ENCODE data around the gene CFAP65. TPM values are rescaled to one million over a fixed set of nuclear protein-coding genes. Genes with fewer than 3 reads are reported as not detected.
A peak's percentile ranks its signal among the peaks of the same experiment; 100 is the strongest.

Gene CFAP65
- total RNA-seq, 6 experiments from 2014 or later, result not detected

DNA sequence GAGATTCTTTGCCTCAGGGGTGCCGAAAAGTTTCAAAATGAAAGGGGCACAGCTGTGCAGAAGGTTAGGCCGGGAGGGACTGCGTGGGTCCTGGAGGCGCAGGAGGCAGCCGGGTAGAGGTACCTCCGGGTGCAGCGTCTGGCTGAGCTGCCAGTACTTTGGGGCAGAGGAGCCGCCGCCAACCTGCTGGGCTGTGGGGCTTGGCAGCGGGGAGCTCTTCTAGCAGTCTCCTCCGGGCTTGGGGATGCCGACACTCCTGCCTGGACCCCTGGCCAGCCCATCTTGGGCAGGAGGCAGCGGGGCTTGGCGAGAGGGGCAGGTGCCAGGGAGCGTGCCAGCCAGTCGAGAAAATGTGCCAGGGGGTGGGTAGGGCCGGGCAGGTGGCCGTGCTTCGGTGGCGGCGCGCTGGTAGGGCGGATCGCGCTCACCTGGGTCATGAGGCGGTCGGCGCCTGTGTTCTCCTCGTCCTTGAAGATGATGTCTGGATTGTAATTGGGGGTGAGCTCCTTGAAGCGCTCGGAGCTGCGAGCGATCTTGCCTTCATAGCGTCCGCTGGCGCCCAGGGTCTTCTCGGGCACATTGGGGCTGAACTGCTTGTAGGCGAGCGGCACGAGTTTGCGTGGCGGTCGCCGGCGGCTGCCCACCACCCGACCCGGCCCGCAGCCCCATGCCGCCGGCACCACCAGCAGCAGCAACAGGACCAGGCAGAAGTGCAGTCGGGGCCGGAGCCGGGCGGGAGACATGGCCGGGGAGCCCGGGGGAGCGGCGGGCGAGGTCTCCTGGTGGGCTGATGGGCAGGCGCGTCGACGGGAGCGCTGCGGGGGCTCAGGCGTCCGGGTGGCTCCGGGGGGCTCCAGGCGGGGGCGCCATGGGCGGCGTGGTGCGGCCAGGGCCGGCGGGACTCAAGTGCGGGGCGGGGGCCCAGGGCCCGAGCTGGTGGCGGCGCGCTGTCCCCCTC, 18.7 kb upstream of the CFAP65 start:
- Histone ChIP-seq H3K4me3 (peak overlapping the region; percentile 37 to 46 (median 43)), H3K9me3 (no peaks in the 10 kb centered on the region), H3K36me3 (no peaks in the 10 kb centered on the region), H3K4me1 (peaks cover 0 to 31% (median 9%) of the 10 kb centered on the region in 4 donors), H3K27ac (peak overlapping the region in 1 of 3 donors; percentile 44), H3K27me3 (no peaks in the 10 kb centered on the region)
- TF ChIP-seq POLR2A (IDR thresholded peaks at IDR 0.05), result no peak
- TF ChIP-seq, protein P1, sequence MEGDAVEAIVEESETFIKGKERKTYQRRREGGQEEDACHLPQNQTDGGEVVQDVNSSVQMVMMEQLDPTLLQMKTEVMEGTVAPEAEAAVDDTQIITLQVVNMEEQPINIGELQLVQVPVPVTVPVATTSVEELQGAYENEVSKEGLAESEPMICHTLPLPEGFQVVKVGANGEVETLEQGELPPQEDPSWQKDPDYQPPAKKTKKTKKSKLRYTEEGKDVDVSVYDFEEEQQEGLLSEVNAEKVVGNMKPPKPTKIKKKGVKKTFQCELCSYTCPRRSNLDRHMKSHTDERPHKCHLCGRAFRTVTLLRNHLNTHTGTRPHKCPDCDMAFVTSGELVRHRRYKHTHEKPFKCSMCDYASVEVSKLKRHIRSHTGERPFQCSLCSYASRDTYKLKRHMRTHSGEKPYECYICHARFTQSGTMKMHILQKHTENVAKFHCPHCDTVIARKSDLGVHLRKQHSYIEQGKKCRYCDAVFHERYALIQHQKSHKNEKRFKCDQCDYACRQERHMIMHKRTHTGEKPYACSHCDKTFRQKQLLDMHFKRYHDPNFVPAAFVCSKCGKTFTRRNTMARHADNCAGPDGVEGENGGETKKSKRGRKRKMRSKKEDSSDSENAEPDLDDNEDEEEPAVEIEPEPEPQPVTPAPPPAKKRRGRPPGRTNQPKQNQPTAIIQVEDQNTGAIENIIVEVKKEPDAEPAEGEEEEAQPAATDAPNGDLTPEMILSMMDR (IDR thresholded peaks at IDR 0.05), result no peak
- WGBS (ENCODE audit: insufficient coverage, low coverage, low lambda C conversion rate, missing lambda C conversion rate), result 0% methylated on average over 3 of the region's 81 CpGs
- intact Hi-C loops (cut with DNase I), result loop anchor here (2.0 to 10.0 kb wide), 3 partner anchors 61 to 97 kb away; no protein-coding TSS in a partner anchor
- ATAC-seq (peak; percentile 6 to 29 (median 8)), DNase-seq (peak; percentile 39 to 62 (median 59))

DNA sequence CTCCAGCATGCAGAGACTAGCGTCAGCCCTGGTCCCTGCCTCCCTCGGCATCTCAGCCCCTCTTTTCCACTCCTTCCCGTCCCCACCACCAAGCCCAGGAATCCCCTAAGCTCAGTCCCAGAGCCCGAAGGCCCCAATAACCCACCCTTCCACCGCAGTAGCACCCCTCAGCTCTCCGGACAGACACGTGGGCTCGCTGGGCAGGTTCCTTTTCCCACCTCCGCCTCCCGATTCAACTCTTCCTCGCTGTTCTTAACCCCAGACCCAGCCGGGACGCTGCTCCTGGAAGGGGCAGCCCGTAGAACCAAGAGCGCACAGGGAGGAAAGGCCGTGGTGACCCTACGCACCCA, 18.0 kb upstream of the CFAP65 start:
- no peak for DNase-seq
- H3K27ac ChIP-seq, result peak overlapping the region in 2 of 3 donors; percentile 8 to 44

DNA sequence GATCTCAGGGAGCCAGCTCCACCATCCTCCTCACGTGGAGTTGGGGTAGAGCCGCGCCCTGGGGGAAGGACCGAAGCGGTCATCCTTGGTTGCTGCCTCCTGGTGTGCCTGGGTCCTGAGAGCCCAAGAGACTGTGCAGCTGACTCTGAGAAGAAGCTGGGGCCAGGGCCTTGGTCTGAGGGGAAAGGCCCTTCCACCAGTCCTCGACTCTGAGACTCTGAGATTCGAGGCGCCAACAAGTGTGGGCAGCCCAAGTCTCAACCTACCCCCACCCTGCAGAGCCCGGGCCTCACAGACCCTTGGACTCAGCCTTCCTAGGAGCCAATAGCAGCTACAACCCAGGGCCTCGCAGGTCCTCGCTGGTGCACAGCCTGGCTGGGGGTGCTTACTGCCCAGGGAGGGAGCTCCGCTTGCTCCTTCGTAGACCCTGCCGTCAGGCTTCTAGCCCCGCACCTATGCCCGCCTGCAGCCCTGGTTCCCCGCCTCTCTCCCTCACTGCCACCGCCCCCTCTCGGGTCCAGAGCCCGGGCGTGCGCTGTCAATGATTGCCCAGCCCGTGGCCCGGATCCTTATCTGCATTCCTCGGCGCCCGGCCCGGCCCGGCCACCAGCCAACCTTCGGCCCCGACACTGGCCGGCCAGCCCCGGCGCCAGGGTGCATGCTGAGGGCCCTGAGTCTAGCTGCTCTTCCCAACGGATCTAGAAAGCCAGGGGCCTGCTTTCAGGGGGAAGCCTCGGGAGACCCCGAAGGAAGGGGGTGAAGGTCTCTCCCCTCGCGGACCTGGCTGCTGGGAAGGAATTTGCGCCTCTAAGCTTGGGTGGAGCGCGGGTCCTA, 17.4 kb upstream of the CFAP65 start:
- ATAC-seq, result peak; percentile 85 to 88 (median 87)
- intact Hi-C loops (cut with DNase I), result loop anchor here (2.0 to 10.0 kb wide), 3 partner anchors 62 to 99 kb away; no protein-coding TSS in a partner anchor
- 4% methylated on average over 20 of the region's 42 CpGs for WGBS (ENCODE audit: insufficient coverage, low coverage, low lambda C conversion rate, missing lambda C conversion rate)
- Histone ChIP-seq H3K36me3 (no peaks in the 10 kb centered on the region), H3K4me1 (peaks cover 0 to 31% (median 9%) of the 10 kb centered on the region in 4 donors), H3K4me3 (peak overlapping the region; percentile 37 to 46 (median 43)), H3K9me3 (no peaks in the 10 kb centered on the region), H3K27me3 (no peaks in the 10 kb centered on the region), H3K27ac (peak overlapping the region in 2 of 3 donors; percentile 44 to 47)
- TF ChIP-seq POLR2A (IDR thresholded peaks at IDR 0.05), result no peak
- TF ChIP-seq, protein P1 (IDR thresholded peaks at IDR 0.05), result no peak
- peak; percentile 91 to 95 (median 93) for DNase-seq

More for the DNA sequence above, 18.0 kb upstream of the CFAP65 start:
- Histone ChIP-seq H3K4me1 (peaks cover 0 to 31% (median 9%) of the 10 kb centered on the region in 4 donors), H3K36me3 (no peaks in the 10 kb centered on the region), H3K27me3 (no peaks in the 10 kb centered on the region), H3K4me3 (peak overlapping the region; percentile 37 to 46 (median 43)), H3K9me3 (no peaks in the 10 kb centered on the region)
- intact Hi-C loops (cut with DNase I), result loop anchor here (2.0 to 10.0 kb wide), 3 partner anchors 61 to 98 kb away; no protein-coding TSS in a partner anchor
- whole genome bisulfite sequencing (ENCODE audit: insufficient coverage, low coverage, low lambda C conversion rate, missing lambda C conversion rate), result 4% methylated on average over 17 of the region's 17 CpGs
- ATAC-seq, result peak; percentile 3 to 10 (median 4)
- no peak for TF ChIP-seq POLR2A (IDR thresholded peaks at IDR 0.05)
- TF ChIP-seq, protein P1 (IDR thresholded peaks at IDR 0.05), result no peak

Data from right lobe of liver (tissue), 6 donors.